Ramos (cell line): ENCODE results near the gene TIMM10.
"Not testable (repeated sequence)": the region's sequence is repeated elsewhere in the genome, so short reads cannot be mapped to it uniquely, and the experiment has no call there.

Source experiments
- in situ Hi-C: fragments of 300-500 bp; cut with MboI; formaldehyde crosslinking; loops from one replicate; pipeline ENCODE4 v1.14.3; 2022; ENCODE audit warnings: low sequenced_read_pairs; ENCODE audit not compliant: unreplicated experiment

The TIMM10 gene

DNA sequence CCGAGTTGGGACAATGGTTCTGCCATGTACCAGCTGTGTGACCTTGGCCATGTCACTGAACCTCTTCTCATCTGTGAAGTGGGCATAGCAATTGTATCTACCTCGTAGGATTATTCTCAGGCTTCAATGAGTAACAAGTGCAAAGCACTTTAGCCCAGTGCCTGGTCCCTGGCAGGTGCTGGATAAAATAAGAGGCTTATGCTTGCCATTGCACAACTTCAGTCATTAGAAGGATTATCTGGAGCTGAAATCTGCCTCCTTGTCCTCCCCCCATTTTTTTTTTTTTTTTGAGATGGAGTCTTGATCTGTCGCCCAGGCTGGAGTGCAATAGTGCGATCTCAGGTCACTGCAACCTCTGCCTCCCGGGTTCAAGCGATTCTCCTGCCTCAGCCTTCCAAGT lies 14.0 kb upstream of the TIMM10 start:
- in situ Hi-C loops: no loop called here

GRCh38 chr11:57543593-57543992 lies 13.0 kb upstream of the TIMM10 start:
- in situ Hi-C loops: no loop called here

DNA sequence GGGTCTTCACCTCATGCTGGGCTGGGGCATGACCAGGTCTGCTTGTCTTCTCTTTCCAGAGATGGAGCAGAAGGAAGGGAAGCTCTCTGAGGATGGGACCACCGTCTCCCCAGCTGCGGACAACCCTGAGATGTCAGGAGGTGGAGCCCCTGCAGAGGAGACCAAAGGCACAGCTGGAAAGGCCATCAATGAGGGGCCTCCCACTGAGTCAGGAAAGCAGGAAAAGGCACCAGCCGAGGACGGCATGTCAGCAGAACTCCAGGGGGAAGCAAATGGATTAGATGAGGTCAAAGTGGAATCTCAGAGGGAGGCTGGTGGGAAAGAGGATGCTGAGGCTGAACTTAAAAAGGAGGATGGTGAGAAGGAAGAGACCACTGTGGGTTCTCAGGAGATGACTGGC lies 12.0 kb upstream of the TIMM10 start:
- in situ Hi-C loops: no loop called here

- in situ Hi-C loops: no loop called here
These were observed 10.6 kb upstream of the TIMM10 start for GRCh38 chr11:57541169-57541568.

DNA sequence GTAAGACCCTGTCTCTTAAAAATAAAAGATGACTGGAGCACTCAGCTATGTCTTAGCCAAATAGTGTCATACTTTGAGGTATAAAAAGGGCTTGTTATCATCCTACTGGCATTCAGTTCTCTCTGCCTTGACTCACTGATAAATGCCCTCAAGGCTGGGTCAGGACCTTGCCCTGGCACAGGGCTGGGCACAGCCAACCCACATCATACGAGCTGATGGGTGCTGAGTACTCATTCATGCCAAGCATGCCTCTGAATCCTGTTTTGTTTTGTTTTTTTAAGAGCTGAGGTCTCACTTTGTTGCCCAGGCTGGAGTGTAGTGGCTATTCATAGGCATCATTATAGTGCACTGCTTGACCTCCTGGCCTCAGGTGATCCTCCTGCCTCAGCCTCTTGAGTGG lies 8.8 kb upstream of the TIMM10 start:
- in situ Hi-C loops: no loop called here

- in situ Hi-C loops: no loop called here
These were observed 6.5 kb upstream of the TIMM10 start, which contains the start of gene SMTNL1 for GRCh38 chr11:57536947-57537619. Gene SMTNL1, plus strand, starts transcription at chr11:57537595. Its CDS starts 5,048 bp downstream, at chr11:57542643.

DNA sequence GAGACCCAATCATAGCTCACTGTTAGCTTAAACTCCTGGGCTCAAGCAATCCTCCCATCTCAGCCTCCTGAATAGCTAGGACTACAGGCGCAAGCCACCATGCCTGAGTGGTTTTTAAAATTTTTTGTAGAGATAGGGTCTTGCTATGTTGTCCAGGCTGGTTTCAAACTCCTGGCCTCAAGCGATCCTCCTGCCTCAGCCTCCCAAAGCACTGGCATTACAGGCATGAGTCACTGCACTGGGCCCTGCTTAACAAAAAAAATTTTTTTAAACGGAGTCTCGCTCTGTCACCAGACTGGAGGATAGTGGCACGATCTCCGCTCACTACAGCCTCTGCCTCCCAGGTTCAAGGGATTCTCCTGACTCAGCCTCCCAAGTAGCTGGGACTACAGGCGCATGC lies 3.9 kb upstream of the TIMM10 start:
- in situ Hi-C loops: not testable (repeated sequence)

GRCh38 chr11:57530215-57530595 lies 349 bp downstream of the TIMM10 start:
- in situ Hi-C loops: no loop called here

DNA sequence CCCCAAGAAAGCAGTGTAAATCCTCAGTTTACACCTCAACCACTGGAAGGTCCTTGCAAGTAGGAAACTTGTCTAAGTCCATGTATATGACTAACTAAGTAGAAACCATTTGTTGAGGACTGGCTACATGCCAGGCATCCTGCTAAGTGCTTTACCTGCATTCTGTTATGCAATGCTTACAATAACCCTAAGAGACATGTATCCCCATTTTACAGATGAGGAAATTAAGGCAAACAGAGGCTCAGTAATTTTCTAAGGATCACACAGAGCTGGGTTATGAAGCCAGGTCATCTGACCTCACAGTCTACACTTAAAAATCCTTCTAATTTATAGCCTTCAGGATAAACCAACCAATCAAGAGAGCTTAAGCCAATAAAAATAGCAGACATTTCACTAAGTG lies 1.5 kb downstream of the TIMM10 start:
- in situ Hi-C loops: loop anchor here (5.0 kb wide), 1 partner anchor 37 kb away; no protein-coding TSS in a partner anchor

GRCh38 chr11:57527056-57527631 lies 3.4 kb downstream of the TIMM10 start:
- in situ Hi-C loops: loop anchor here (5.0 kb wide), 1 partner anchor 35 kb away; no protein-coding TSS in a partner anchor

GRCh38 chr11:57523419-57523818 lies 7.1 kb downstream of the TIMM10 start:
- in situ Hi-C loops: no loop called here

GRCh38 chr11:57521116-57521515 lies 9.4 kb downstream of the TIMM10 start:
- in situ Hi-C loops: no loop called here

DNA sequence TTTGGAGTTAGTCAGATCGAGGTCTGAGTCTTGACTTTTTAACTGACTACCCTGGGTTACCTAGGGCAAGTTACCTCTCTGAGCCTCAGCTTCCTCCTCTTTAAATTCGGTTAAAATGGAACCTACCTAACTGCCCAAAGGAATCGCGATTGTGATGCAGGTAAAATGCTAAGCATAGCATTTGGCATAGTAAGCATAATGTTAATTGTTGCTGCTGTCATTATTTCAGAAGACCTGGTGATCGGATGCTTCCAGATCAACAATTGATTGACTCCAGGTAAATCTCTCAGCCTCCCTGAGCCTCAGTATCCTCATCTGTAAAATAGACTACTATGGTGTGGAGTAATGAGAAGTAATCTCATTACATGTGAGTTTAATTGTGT lies 14.5 kb downstream of the TIMM10 start:
- in situ Hi-C loops: no loop called here

DNA sequence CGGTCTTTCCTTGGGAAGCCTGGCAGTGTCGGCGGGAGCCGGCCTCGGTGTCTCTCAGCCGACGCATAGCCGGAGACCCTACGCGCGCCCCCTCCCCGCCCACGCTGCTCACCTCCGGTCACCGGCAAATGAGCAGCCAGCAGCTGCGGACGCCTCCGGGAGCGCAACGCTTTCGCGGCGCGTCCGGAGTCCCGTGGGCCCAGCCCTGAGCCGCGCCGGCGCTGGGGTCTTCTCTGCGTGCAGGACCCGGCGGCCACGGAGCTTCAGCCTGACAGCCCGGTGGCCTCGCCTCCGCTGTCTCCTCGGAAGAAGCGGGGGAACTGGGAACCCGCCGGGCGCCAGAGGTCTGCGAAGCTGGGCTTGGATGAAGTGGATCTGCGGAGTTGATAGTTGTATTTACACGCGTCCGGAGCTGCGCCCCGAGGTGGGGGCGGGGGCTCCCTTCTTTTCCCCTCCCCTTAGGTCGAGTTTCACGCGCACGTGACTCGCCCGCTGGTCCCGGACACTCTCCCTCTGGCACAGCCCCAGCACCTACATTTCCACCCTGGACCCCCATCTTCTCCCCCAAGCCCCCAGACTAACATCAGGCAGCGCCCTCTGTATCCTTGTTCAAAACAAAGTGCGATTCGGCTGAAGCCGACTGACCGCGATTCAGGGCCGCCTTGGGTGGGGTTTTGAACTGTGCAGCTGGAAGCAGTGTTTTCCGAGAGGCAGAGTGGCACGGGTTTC lies 15.1 kb downstream of the TIMM10 start, which contains the start of gene SLC43A1:
SLC43A1 (minus strand) TSS at position 371 of the 729 bp plus-strand sequence. CDS start 1,591 bp downstream, outside the sequence.
- in situ Hi-C loops: no loop called here

DNA sequence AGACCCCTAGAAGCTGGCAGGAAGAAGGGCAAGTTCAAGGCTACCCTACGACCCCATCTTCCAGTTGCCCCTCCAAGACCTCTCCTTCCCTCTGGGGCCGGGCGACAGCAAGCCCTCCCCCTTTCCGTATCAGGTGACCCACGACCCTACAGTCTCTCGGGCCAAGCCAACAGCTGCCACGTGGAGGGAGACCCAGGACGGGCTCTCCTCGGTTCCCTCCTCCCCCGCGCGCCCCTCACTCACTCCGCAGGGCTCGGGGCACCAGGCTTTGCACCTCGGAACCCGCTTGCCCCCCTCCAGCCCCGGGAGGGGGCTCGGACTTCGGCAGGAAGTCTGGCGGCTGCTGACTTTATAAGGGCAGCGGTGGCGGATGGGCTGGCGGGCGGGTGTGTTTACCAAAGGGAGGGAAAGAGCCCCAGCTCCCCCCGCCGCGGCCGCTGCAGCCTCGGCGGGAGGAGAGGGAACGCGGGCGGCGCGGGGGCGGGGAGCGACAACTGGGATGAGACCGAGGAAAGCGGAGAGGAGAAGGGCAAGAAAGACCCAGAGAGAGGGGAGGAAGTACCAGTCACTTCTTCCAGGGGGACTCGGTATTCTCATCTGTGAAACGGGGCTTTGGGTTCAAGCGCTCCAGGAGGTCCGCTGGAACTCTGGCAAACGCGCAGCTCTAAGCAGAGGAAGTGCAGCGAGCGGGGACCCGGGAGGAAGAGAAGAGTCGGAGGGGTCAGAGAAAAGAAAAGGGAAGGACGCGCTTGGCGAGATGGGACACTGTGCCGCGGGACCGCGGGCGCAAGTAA lies 15.8 kb downstream of the TIMM10 start:
- in situ Hi-C loops: no loop called here

DNA sequence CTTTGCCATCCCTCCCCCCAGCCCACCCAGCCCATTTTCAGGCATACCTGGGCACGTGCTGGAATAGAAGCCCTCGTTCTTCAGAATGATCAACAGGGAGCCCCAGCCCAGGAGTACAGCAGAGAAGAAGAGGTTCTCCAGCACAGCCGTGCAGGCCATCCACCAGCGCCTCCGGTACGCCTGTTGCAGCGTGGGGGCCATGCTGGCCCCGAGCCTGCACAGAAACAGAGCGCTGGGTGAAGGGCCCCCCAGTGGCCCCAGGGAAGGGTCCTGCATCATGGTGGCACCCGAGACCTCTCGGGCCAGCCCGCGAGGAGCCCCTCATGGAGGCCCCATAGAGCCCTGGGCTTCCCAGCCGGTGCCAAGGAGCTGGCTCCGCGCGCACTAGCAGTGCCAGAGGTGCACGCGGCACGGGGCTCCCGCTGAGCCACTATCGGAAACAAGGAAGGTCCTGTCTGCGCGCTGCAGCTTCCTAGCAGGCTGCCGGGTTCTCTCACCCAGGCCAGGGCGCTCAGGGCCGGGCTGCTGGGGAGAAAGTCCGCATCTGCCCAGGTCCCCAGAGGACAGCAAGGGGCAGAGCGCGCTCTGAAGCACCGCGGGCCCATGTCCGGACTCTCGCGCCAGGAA lies 16.5 kb downstream of the TIMM10 start:
- in situ Hi-C loops: no loop called here

DNA sequence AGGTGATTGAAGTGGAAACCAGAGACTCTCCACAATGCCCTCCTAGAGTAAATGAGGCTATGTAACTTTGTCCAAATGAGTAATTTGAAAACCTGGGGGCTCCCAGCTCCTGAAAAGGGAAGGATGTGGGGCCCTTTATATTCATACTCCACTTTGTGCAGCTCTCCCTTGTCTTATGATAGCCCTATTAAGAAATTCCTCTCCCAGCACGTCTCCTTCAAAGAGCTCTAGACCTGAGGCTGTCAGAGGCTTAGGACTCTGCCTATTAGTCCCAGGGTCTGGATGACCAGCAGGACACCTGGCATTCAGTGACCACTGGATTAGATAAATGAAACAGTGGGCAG lies 17.1 kb downstream of the TIMM10 start:
- in situ Hi-C loops: no loop called here

DNA sequence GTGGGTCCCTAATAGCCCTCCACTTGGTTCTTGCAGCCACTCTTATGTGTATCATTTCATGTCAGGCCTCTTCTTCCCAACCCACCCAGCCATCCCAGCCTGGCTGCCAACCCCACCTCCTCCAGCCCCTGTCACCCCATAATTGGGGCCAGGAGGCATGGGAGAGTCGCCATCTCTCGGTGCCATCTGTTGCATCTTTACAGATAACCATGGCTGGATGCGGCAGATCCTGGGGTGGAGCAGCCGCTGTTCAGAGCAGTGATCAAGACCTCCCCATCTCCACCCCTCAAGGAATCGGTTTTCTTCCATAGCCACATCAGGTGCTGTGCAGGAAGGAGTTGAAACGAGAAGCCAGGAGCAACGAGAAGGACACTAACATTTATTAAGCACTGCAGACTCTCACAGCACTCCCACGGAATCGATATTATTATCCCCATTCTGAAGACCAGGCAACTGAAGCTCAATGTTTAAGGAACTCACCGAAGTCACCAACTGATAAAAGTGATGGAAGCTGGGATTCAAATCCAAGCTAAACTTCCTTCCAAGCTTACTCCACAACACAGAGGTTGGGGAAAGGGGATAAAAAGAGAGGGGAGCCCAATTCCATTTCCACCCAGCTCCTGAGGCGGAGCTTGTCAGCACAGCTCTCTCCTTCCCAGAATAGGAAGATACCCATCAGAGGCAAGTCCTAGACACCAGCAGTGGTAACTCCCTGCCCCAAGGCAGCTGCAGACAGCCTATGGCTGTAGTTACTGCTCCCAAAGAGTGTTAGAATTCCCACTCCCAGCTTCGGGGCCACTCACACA lies 17.7 kb downstream of the TIMM10 start:
- in situ Hi-C loops: no loop called here

- in situ Hi-C loops: no loop called here
These were observed 18.7 kb downstream of the TIMM10 start for GRCh38 chr11:57511741-57512430.
